Measurements from ENCODE around the gene FKBP1B. TPM values are rescaled to one million over a fixed set of nuclear protein-coding genes. Genes with fewer than 3 reads are reported as not detected.

The FKBP1B gene
- total RNA-seq, 1 experiment from 2014 or later = 43.5 TPM

GRCh38 chr2:24045511-24046508 lies 3.7 kb upstream of the FKBP1B start:
- Histone ChIP-seq H3K27me3 (ENCODE audit: control insufficient read depth, insufficient read depth, low read length) (peaks cover 10% of the 10 kb centered on the region; the same call in 1 of the 2 replicates), H3K36me3 (replicated peaks; ENCODE audit: control insufficient read depth, insufficient read depth, low read length) (no peaks in the 10 kb centered on the region), H3K4me3 (ENCODE audit: insufficient read depth, low read depth, low read length) (no peak overlapping the region)
- DNase-seq = no peak

GRCh38 chr2:24046599-24046929 lies 3.0 kb upstream of the FKBP1B start:
- Histone ChIP-seq H3K36me3 (replicated peaks; ENCODE audit: control insufficient read depth, insufficient read depth, low read length) (no peaks in the 10 kb centered on the region), H3K4me3 (ENCODE audit: insufficient read depth, low read depth, low read length) (peak overlapping the region; percentile 64), H3K27me3 (ENCODE audit: control insufficient read depth, insufficient read depth, low read length) (peaks cover 10% of the 10 kb centered on the region; the same call in 1 of the 2 replicates)
- DNase-seq = no peak

DNA sequence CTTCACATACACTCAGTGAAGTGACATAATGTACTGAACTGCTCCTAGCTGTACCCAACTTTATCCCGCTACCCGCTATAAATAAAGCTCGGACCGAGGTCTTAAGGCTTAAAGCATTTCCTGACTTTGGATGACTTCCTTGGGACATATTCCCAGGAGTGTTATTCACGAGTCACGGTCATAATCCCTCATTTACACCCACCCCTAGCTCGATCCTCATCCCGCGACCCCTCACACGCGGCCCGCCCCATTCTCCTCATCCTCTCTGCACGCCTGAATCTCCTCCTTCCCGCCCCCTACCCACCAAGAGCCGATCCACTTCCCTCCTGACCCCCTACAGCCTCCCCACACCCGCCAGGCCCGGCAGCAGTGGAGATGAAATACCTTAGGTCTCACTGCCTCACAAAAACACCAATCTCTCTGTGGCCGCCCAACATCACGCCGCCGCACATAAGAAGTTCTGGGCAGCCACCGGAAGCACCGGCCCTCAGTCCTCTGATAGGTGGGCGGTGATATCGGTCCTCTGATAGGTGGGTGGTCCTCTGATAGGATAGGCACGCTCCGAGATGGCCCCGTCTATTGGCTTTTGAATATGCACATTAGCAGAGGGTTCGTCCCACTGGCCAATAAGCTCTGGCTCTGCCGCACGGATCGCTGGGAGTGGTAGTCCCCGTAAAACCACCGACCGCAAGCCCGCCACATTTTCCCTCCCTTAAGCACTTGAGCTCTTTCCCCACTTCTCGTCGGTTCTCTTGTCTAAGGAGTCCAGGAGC lies 2.4 kb upstream of the FKBP1B start, which contains the start of gene WDCP:
Gene WDCP (minus strand): TSS at position 462 of the 773 bp plus-strand sequence. CDS start 7,897 bp downstream, outside the sequence.
- Histone ChIP-seq H3K27me3 (ENCODE audit: control insufficient read depth, insufficient read depth, low read length) (peaks cover 10% of the 10 kb centered on the region; the same call in 1 of the 2 replicates), H3K4me3 (ENCODE audit: insufficient read depth, low read depth, low read length) (peak within 1 kb of the TSS; percentile 64), H3K36me3 (replicated peaks; ENCODE audit: control insufficient read depth, insufficient read depth, low read length) (no peaks in the 10 kb centered on the region)
- peak; percentile 92 for DNase-seq

DNA sequence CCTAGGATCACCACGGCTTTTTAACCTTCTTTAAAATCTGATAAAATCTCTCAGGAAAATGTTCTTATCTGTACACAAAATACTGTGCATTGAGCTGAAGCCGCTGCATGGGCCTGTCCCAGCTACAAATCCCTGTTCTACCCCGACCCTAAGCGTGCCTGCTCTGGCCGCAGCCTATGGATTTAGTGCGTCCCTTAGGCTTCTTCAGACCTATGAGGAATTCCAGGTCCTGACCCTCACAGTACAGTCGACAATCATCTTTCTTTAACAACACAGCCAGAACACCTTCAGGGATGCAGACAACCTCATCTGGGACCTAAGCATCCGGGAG lies 1.9 kb upstream of the FKBP1B start:
- H3K36me3 ChIP-seq (replicated peaks; ENCODE audit: control insufficient read depth, insufficient read depth, low read length) = no peaks in the 10 kb centered on the region
- no peak for DNase-seq
- H3K4me3 ChIP-seq (ENCODE audit: insufficient read depth, low read depth, low read length) = 0 out of 2 replicates have a peak overlapping the region, but pooled peaks have one; percentile 5
- H3K27me3 ChIP-seq (ENCODE audit: control insufficient read depth, insufficient read depth, low read length) = peaks cover 10% of the 10 kb centered on the region; the same call in 1 of the 2 replicates

DNA sequence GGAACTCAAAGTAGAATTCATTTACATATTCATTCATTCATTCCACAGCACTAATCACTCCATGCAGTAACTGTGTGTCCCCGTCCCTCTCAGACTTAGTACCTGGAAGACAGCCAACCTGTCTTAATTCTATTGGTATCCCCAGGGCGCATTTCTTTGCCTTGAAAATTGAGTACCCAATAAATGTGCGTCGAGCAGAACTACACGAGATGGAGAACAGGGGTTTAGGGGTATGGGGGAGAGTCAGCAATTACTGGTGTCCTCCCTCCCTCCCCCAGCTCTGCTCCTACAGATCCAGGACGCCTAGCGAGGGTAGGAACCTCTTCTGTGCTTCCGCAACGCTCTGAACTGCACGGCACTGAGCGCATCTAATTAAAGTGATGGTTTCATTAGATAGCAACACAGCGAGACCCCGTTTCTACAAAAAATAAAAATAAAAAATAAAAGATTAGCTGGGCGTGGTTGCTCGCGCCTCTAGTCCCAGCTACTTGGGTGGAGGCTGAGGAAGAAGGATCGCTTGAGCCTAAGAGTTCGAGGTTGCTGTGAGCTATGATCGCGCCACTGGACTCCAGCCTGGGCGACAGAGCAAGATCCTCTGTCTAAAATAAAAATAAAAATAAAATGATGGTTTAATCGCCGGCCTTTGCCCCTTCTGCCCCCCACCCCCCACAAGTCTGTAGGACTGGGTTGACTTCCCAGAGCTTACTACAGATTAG lies 614 bp upstream of the FKBP1B start:
- no peak for DNase-seq

GRCh38 chr2:24050041-24050979 lies 769 bp downstream of the FKBP1B start:
- DNase-seq = peak; percentile 74
- peaks cover 3% of the 10 kb centered on the region; the same call in 1 of the 2 replicates for H3K36me3 ChIP-seq (replicated peaks; ENCODE audit: control insufficient read depth, insufficient read depth, low read length)
- H3K27me3 ChIP-seq (ENCODE audit: control insufficient read depth, insufficient read depth, low read length) = peaks cover 10% of the 10 kb centered on the region; the same call in 1 of the 2 replicates
- peak overlapping the region; percentile 86 for H3K4me3 ChIP-seq (ENCODE audit: insufficient read depth, low read depth, low read length)

More for the DNA sequence above, 614 bp upstream of the FKBP1B start:
- H3K4me3 ChIP-seq (ENCODE audit: insufficient read depth, low read depth, low read length) = peak overlapping the region; percentile 86
- H3K36me3 ChIP-seq (replicated peaks; ENCODE audit: control insufficient read depth, insufficient read depth, low read length) = no peaks in the 10 kb centered on the region; the same call in 1 of the 2 replicates
- peaks cover 10% of the 10 kb centered on the region; the same call in 1 of the 2 replicates for H3K27me3 ChIP-seq (ENCODE audit: control insufficient read depth, insufficient read depth, low read length)

- no peak overlapping the region for H3K4me3 ChIP-seq (ENCODE audit: insufficient read depth, low read depth, low read length)
- no peak for DNase-seq
- H3K27me3 ChIP-seq (ENCODE audit: control insufficient read depth, insufficient read depth, low read length) = peaks cover 10% of the 10 kb centered on the region; the same call in 1 of the 2 replicates
- peaks cover 3% of the 10 kb centered on the region; the same call in 1 of the 2 replicates for H3K36me3 ChIP-seq (replicated peaks; ENCODE audit: control insufficient read depth, insufficient read depth, low read length)
Measured at GRCh38 chr2:24051833-24052232, 2.3 kb downstream of the FKBP1B start.

- Histone ChIP-seq H3K27me3 (ENCODE audit: control insufficient read depth, insufficient read depth, low read length) (peaks cover 10% of the 10 kb centered on the region; the same call in 1 of the 2 replicates), H3K4me3 (ENCODE audit: insufficient read depth, low read depth, low read length) (no peak overlapping the region), H3K36me3 (replicated peaks; ENCODE audit: control insufficient read depth, insufficient read depth, low read length) (peaks cover 3% of the 10 kb centered on the region; the same call in 1 of the 2 replicates)
- no peak for DNase-seq
Measured at GRCh38 chr2:24052951-24053350, 3.4 kb downstream of the FKBP1B start.

GRCh38 chr2:24054366-24055010 lies 4.9 kb downstream of the FKBP1B start:
- H3K36me3 ChIP-seq (replicated peaks; ENCODE audit: control insufficient read depth, insufficient read depth, low read length) = peaks cover 3% of the 10 kb centered on the region; the same call in 1 of the 2 replicates
- no peak for DNase-seq
- H3K4me3 ChIP-seq (ENCODE audit: insufficient read depth, low read depth, low read length) = no peak overlapping the region
- H3K27me3 ChIP-seq (ENCODE audit: control insufficient read depth, insufficient read depth, low read length) = peaks cover 10% of the 10 kb centered on the region; the same call in 1 of the 2 replicates

DNA sequence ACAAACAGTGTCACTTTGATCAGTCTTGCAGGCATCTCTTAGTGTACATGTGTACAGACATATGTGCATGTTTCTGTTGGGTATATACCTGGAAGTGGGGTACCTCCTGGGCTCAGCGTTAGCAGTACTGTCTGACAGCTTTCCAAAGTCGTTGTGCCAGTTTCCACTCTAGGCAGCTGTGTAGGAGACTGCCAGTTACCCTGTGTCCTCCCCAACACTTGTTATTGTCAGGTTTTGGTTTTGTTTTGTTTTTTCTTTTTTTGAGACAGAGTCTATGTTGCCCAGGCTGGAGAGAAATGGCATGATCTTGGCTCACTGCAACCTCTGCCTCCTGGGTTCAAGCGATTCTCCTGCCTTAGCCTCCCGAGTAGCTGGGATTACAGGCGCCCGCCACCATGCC lies 6.2 kb downstream of the FKBP1B start:
- DNase-seq = no peak

DNA sequence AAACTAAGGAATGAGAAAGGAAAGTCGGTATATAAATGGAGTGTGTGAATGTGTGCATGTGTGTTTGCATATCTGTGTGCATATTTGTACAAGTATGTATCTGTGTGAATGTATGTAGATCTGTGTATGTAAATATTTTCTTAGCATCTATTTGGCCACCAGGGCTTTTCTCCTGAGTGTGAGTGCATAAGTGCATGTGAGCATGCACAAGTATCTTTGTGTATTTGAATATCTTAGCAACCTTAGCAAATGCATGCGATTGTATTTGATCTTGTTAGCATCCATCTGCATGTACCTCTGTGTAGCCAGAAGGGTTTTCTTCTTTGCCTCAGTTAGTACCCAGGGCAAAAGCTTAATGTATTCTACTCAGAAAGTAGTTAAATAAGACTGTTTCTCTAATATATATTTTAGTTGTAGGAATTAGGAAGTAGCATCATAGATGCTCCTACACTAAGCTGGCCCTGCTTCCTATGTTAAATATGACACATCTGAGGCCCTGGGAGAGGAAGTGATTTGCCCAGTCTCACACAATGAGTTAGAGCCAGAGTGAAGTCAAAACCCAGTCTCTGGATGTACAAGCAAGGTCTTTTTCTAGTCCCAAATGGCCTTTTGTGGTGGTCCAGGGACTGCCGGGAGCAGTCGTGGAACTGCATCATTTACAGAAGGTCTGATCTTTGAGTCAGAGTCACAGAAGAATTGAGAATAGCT lies 9.2 kb downstream of the FKBP1B start:
- Histone ChIP-seq H3K36me3 (replicated peaks; ENCODE audit: control insufficient read depth, insufficient read depth, low read length) (peaks cover 10% of the 10 kb centered on the region), H3K4me3 (ENCODE audit: insufficient read depth, low read depth, low read length) (no peak overlapping the region), H3K27me3 (ENCODE audit: control insufficient read depth, insufficient read depth, low read length) (no peaks in the 10 kb centered on the region)
- no peak for DNase-seq

More for the DNA sequence above, 6.2 kb downstream of the FKBP1B start:
- H3K36me3 ChIP-seq (replicated peaks; ENCODE audit: control insufficient read depth, insufficient read depth, low read length) = peaks cover 5% of the 10 kb centered on the region
- no peak overlapping the region for H3K4me3 ChIP-seq (ENCODE audit: insufficient read depth, low read depth, low read length)
- H3K27me3 ChIP-seq (ENCODE audit: control insufficient read depth, insufficient read depth, low read length) = peaks cover under 1% of the 10 kb centered on the region; the same call in 1 of the 2 replicates

GRCh38 chr2:24065341-24065740 lies 15.8 kb downstream of the FKBP1B start:
- H3K4me3 ChIP-seq (ENCODE audit: insufficient read depth, low read depth, low read length) = no peak overlapping the region
- H3K27me3 ChIP-seq (ENCODE audit: control insufficient read depth, insufficient read depth, low read length) = no peaks in the 10 kb centered on the region
- no peak for DNase-seq
- peaks cover 23% of the 10 kb centered on the region for H3K36me3 ChIP-seq (replicated peaks; ENCODE audit: control insufficient read depth, insufficient read depth, low read length)

Data from H7 (cell line).